ENCODE data around the gene GDPGP1. TPM values are rescaled to one million over a fixed set of nuclear protein-coding genes. Genes with fewer than 3 reads are reported as not detected.

GDPGP1 gene
- total RNA-seq, 1 donor from 2014 or later = 8.4 TPM

GRCh38 chr15:90207252-90207651, 26.8 kb upstream of the GDPGP1 start:
- H3K4me3 Mint-ChIP-seq = no peak overlapping the region
- no peak for TF ChIP-seq CTCF (IDR thresholded peaks at IDR 0.05; ENCODE audit: unreplicated experiment)

GRCh38 chr15:90208356-90208755, 25.7 kb upstream of the GDPGP1 start:
- peaks cover 6% of the 10 kb centered on the region for H3K36me3 Mint-ChIP-seq
- no peak overlapping the region for H3K4me3 Mint-ChIP-seq
- no peak for TF ChIP-seq CTCF (IDR thresholded peaks at IDR 0.05; ENCODE audit: unreplicated experiment)
- no peak for DNase-seq (ENCODE audit: low spot score in 2 of 2, unreplicated experiment in 2 of 2)
- peaks cover 1% of the 10 kb centered on the region for H3K4me1 Mint-ChIP-seq
- no peaks in the 10 kb centered on the region for H3K27me3 Mint-ChIP-seq (ENCODE audit: low read depth)
- H3K9me3 Mint-ChIP-seq = no peaks in the 10 kb centered on the region
- no peak overlapping the region for H3K27ac Mint-ChIP-seq

More at GRCh38 chr15:90207252-90207651, 26.8 kb upstream of the GDPGP1 start:
- DNase-seq (ENCODE audit: low spot score in 2 of 2, unreplicated experiment in 2 of 2) = no peak
- Mint-ChIP-seq H3K27me3 (ENCODE audit: low read depth) (no peaks in the 10 kb centered on the region), H3K27ac (no peak overlapping the region), H3K9me3 (no peaks in the 10 kb centered on the region), H3K4me1 (peaks cover 5% of the 10 kb centered on the region), H3K36me3 (peaks cover 6% of the 10 kb centered on the region)

GRCh38 chr15:90209591-90209990, 24.4 kb upstream of the GDPGP1 start:
- no peak for TF ChIP-seq CTCF (IDR thresholded peaks at IDR 0.05; ENCODE audit: unreplicated experiment)
- Mint-ChIP-seq H3K27me3 (ENCODE audit: low read depth) (no peaks in the 10 kb centered on the region), H3K4me1 (peaks cover 6% of the 10 kb centered on the region), H3K36me3 (peaks cover 6% of the 10 kb centered on the region), H3K4me3 (no peak overlapping the region), H3K27ac (no peak overlapping the region), H3K9me3 (no peaks in the 10 kb centered on the region)
- no peak for DNase-seq (ENCODE audit: low spot score in 2 of 2, unreplicated experiment in 2 of 2)

- no peak for TF ChIP-seq CTCF (IDR thresholded peaks at IDR 0.05; ENCODE audit: unreplicated experiment)
- no peaks in the 10 kb centered on the region for H3K27me3 Mint-ChIP-seq (ENCODE audit: low read depth)
- H3K36me3 Mint-ChIP-seq = peaks cover 7% of the 10 kb centered on the region
- no peak overlapping the region for H3K4me3 Mint-ChIP-seq
- no peak overlapping the region for H3K27ac Mint-ChIP-seq
- no peaks in the 10 kb centered on the region for H3K9me3 Mint-ChIP-seq
- peaks cover 6% of the 10 kb centered on the region for H3K4me1 Mint-ChIP-seq
- no peak for DNase-seq (ENCODE audit: low spot score in 2 of 2, unreplicated experiment in 2 of 2)
Observed at GRCh38 chr15:90210593-90210992, 23.4 kb upstream of the GDPGP1 start.

GRCh38 chr15:90211009-90211408, 23.0 kb upstream of the GDPGP1 start:
- Mint-ChIP-seq H3K9me3 (no peaks in the 10 kb centered on the region), H3K27ac (no peak overlapping the region), H3K27me3 (ENCODE audit: low read depth) (no peaks in the 10 kb centered on the region), H3K4me3 (no peak overlapping the region), H3K4me1 (peaks cover 6% of the 10 kb centered on the region), H3K36me3 (peaks cover 7% of the 10 kb centered on the region)
- no peak for DNase-seq (ENCODE audit: low spot score in 2 of 2, unreplicated experiment in 2 of 2)
- no peak for TF ChIP-seq CTCF (IDR thresholded peaks at IDR 0.05; ENCODE audit: unreplicated experiment)

Data from mesothelial cell of epicardium (in vitro differentiated cells).